ENCODE data around the gene ACTR3.

- TF ChIP-seq CBFB (CRISPR knock-in tag; IDR thresholded peaks at IDR 0.05; ENCODE audit: low read depth), result no peak
- no peak for TF ChIP-seq ZBTB43 (CRISPR knock-in tag; IDR thresholded peaks at IDR 0.05)
- TF ChIP-seq USF1 (CRISPR knock-in tag; IDR thresholded peaks at IDR 0.05), result no peak
- TF ChIP-seq JUN (CRISPR knock-in tag; IDR thresholded peaks at IDR 0.05), result no peak
- no peak for TF ChIP-seq CTCF (IDR thresholded peaks at IDR 0.05)
- no peak for TF ChIP-seq TEAD4 (CRISPR knock-in tag; IDR thresholded peaks at IDR 0.05)
- TF ChIP-seq PRRX2 (CRISPR knock-in tag; IDR thresholded peaks at IDR 0.05), result no peak
- TF ChIP-seq ZNF232 (CRISPR knock-in tag; IDR thresholded peaks at IDR 0.05), result no peak
- no peak for TF ChIP-seq ETV6 (CRISPR knock-in tag; IDR thresholded peaks at IDR 0.05)
- no peak for TF ChIP-seq HMGXB4 (CRISPR knock-in tag; IDR thresholded peaks at IDR 0.05)
- no peak for TF ChIP-seq MAX (CRISPR knock-in tag; IDR thresholded peaks at IDR 0.05)
- no peak for TF ChIP-seq STAT6 (CRISPR knock-in tag; conservative IDR thresholded peaks at IDR 0.05; ENCODE audit: low read depth)
Measured at GRCh38 chr2:113978524-113979190, 88.8 kb downstream of the ACTR3 start.

All from WTC11 (cell line).